GM11168 (cell line): Measurements from ENCODE around the gene S100A7.
"Not testable (repeated sequence)": the region's sequence is repeated elsewhere in the genome, so short reads cannot be mapped to it uniquely, and the experiment has no call there.

Source experiments
- in situ Hi-C: fragments of 300-500 bp; cut with MboI; formaldehyde crosslinking; loops from one replicate; pipeline ENCODE4 v1.12.0; 2022; ENCODE audit warnings: low sequenced_read_pairs; ENCODE audit not compliant: unreplicated experiment

Gene S100A7

DNA sequence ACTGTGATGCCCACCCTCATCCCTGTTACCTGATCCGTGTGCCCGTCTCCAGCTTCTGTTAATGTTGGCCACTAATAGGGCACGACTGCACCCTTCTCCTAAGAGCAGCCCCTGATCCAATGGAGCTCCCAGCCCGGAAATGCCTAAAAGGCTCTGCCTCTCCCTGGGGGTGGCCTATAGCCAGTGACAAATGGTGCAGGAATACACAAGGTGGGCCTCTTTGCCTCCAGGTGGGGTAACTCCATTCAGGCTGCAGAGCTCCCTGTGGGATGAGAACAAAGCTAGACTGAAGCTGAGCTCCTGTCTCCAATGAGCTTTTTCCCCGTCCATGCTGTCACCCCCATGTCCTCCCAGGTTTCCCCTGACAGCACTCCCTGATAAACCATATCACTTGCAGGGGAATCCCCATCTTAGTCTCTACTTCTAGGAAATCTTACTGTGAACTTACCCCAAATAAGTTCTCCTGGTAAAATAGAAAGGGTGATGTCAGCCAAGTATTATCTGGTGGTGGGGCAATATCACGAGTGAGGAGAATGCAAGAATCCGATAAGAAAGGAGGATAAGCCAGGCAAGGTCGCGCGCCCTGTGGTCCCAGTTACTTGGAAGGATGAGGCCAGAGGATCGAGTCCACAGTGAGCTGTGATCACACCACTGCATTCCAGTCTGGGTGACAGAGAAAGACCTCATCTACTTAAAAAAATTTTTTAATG, 25.6 kb downstream of the S100A7 start:
- in situ Hi-C loops = no loop called here

DNA sequence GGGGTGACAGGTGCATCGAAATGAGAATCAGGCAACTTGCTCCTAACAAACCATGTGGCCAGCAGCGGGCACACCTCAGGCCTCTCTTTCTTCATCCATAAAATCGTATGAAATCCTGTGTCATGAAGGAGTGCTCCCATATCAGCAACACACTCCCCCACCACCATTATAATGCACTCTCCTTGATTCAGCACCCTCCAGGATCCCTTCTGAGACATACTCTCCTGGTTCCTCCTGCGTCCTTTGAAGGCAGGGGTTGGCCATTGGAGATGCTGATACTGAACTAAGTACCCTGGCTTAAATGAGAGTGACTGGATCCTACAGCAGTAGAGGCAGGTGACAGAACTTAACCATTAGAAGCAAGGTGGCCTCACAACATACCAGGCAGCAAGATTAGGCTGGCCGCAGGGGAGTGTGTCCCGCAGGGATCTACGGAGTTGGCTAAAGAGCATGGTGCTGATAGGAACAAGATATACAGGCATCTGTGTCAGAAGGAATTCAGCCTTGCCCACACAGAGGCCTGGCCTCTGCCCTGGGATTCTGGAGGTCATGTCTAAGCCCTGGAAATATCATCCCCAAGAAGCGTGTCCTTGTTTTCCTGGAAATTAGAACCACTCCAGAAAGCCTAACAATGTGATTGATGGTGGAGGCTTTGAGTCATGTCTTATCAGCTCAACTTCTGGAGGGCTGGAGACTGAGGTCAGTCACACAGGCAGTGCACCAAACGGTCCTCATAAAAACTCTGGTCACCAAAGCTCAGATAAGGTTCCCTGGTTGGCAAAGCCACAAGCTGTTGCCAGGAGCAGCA, 27.4 kb downstream of the S100A7 start:
- in situ Hi-C loops = no loop called here

DNA sequence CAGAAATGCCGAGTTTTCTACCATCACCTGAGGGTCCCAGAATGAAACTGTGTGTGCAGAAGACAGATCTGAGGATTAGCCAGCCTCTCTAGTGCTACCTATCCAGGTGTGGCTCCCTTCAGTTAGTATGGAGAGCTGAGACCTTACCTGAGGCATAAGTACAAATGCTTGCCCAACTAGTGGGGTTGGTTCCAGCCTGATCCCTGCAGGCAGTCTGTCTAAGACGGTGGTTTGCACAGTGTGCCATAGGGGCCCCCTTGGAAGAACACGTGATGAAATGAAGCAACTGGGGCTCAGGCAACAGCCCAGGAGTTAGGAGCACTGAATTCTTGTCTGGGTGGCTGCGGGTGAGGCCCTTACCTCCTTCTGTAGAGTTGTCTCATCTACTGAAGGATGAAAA, 28.5 kb downstream of the S100A7 start:
- in situ Hi-C loops = no loop called here

DNA sequence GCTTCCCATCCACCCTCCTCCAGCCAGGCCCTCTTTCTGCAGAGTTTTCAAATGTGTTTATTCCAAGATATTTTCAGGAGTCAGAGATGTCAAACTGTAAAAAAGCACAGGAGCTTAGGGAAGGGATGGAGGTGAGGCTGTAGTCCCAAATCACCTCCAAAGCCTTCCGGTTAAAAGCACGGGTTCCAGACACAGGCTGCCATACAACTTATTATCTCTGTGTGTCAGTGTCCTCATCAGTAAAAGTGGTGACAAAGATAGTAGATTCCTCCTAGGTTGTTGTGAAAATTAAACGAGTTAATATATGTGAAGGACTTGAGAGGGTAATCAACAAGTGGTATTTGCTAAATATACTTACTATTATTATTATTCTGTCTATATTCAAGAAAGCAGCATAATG, 29.0 kb downstream of the S100A7 start:
- in situ Hi-C loops = no loop called here

DNA sequence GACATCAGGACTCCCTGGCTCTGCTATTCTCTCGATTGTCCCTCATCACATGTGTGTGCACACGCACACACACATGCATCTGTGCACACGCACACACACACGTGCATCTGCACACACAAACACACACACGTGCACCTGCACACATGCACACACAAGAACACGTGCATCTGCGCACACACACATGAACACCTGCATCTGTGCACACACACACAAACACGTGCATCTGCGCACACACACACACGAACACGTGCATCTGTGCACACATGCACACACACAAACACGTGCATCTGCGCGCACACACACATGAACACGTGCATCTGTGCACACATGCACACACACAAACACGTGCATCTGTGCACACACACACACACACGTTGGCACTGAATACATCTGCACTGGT, 29.4 kb downstream of the S100A7 start:
- in situ Hi-C loops = no loop called here

DNA sequence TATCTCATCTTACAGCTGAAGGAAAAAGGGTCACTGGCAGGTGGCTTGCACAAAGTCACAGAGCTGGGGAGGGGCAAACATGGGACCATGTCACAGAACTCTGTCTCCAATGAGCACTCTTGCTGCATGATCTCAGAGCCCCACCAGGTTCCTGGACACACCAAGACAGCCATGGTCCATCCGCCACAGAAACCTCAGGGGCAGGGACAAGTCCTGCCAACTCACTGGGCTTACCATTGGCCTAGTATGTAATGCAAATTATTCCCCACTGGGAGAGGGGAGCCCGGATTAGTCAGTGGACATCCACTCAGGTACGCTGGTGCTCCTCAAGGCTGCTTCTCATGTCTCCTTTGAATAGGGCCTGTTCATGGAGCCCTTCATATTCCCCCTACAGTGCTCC, 29.9 kb downstream of the S100A7 start:
- in situ Hi-C loops = no loop called here

DNA sequence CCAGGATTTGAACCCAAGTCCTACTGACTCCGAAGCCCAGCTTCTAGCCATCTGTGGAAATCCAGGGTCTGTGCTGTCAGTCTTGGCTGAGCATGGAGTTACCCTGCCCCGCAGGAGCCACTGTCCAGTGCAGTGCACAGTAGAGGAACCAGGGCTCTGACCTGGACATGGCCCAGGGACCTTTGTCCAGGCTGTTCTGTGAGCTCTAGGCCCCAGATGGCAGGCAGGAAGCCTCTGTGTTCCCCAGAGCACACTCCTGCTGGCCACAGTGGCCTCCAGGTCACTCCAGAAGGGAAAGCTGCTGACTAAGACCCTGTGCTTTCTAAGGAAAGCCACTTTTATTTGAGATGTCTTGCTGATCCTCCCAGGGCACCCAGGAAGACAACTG, 30.3 kb downstream of the S100A7 start:
- in situ Hi-C loops = no loop called here

DNA sequence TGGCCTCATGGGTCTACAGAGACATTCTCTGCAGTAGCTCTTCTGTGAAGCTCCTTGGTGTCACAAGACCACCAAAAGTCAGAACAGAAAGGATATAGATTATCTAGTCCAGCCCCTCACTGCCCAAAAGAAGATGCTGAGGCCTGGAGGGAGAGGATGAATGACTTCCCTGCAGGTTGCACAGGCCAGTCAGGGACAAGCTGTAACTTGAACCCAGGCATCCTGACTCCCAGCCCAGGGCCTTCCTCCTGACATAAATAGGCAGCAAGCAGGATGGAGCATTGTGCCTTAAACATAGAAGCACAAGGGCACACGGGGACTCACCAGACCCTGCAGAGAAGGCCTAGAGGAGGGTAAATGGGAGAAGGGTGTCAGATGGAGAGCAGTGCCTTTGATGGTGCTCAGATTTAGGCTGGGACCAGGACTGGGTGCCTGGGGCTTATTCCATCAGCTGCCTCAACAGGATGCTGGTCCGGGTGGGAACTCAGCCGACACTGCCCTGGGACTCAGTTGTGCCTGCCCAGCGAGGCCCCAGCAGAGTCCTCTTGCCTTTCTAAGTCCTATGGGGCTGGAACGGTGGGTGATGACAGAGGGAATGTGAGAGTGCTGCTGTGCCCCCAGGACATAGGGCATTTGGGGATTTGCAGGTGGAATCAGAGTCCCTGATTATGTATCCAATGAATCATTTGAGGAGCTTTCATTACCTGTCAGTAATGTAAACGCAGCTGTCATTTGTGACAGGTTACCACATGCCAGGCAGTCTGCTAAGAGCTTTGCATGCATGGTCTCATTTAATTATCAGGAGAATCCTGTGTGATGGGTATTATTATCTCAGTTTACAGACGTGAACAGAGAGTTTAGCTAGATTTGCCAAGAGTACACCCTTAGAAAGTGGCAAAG, 30.9 kb downstream of the S100A7 start:
- in situ Hi-C loops = no loop called here

DNA sequence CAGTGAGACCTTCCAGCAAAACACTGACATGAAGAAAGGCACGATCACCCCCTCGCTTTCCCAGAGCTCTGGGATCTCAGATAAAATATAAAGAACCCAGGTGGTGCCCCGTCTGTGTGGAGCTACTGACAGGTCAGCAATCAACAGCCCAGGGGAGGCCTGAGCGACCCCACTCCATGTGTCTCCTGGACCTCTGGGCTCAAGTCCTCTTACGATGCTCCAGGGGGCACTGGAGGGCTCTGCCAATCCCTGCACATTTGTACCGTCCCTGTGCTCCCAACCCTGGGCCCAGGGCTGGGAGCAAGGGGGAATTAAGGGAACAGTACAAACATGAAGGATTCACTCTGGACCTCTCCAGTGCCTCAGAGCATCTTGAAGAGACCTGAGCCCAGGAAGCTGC, 31.7 kb downstream of the S100A7 start:
- in situ Hi-C loops = no loop called here

DNA sequence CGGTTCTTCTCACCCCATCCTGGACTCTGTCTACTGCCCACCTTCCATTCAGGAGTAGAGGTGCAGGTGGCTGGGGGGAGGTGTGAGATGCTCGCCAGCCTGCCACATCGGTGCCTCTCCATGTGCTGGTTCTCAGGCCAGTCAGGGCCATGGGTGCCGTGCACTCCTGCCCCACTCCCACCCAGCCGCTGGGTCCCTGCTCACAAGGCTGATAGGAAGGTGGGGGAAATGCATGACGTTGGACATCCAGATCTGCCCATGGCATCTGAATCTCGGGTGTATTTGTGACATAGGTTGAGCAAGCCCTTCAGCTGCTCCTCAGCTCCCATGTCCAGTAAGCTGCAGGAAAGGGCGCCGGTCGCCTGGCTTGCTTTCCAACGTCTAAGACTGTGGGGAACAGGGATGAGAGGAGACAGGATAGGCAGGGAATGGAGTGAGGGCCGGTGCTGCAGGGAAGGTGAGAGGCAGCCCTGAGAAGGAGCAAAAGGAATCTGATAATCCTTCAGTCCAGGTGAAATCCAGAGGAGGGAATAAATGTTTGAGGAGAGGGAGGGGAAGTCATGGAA, 32.3 kb downstream of the S100A7 start:
- in situ Hi-C loops = no loop called here

DNA sequence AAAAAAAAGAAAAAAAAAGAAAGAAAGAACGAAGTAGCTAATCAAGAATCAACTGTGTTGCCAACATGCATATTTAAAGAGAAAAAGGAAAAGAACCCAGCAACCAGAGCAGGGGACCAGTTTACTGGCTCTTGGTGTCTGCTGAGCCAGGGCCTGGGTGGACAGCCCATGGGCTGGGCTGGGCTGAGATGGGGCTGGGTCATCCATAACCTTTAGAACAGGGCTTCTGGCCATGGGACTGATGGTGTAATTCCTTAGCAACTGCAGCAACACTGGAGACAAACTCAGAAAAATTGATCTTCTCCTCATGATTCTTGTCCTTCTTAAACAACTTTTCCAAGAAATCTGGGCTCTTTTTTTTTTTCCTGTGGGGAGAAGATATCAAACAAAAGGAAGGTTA, 33.6 kb downstream of the S100A7 start:
- in situ Hi-C loops = no loop called here

DNA sequence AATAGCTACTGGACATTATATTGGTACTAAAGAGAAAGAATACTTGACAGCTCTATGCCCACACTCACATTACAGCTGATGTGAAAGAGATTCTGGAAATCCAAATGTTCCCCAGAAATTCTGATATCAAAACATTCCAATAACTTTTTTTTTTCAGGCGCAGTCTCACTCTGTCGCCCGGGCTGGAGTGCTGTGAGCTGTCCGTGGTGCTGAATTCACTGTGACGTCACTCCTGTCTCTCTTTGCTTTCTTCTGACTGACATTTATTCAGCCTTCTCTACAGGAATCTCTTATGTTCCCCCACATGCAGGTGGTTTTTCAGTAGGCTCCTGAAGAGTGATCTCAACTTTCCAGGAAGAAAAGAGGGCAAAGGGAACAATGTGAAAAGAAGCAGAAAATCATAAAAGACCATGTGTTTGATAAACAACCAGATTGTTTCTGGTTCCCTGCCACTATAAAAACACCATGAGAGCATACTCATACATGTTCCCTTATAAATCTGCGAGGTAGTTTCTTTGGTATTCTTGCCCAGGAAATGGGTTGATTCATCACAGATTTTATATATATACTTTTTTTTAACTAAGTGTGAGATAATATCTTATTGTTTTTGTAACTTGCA, 37.9 kb downstream of the S100A7 start:
- in situ Hi-C loops = no loop called here

DNA sequence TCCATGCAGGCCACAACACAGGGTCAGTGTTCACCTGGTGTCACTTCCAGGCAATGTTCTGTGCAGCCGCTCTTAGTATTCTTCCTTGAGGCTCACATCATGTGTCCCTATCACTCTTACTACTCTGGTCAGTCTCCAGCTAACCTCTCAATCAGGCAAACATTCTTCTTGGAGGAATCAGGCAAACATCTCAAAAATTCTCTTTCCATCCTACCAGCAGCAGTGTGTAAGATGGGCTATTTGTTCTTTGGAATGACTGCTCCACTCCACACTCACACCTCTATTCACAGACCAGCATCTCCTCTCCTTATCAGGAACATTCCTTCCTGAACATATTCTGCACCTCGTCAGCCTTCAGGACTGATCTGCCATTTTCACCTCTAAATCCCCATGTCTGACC, 40.1 kb downstream of the S100A7 start:
- in situ Hi-C loops = no loop called here

DNA sequence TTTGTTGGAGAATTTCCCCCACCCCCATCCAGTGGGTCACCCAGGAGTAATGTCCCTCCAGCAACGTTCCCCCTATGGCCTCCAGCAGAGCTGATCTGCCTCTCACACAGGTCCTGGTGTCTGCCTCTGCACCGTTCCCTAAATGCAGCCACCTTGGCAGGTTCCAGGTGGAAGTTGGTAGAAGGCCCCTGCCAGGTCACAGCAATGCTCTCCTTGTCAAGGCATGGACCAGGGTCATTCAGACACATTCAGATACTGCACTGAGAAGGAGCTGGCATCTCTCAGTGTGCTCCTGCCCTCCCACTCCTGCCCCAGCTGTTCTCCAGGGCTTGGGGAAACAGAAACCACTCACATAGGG, 41.0 kb downstream of the S100A7 start:
- in situ Hi-C loops = not testable (repeated sequence)

DNA sequence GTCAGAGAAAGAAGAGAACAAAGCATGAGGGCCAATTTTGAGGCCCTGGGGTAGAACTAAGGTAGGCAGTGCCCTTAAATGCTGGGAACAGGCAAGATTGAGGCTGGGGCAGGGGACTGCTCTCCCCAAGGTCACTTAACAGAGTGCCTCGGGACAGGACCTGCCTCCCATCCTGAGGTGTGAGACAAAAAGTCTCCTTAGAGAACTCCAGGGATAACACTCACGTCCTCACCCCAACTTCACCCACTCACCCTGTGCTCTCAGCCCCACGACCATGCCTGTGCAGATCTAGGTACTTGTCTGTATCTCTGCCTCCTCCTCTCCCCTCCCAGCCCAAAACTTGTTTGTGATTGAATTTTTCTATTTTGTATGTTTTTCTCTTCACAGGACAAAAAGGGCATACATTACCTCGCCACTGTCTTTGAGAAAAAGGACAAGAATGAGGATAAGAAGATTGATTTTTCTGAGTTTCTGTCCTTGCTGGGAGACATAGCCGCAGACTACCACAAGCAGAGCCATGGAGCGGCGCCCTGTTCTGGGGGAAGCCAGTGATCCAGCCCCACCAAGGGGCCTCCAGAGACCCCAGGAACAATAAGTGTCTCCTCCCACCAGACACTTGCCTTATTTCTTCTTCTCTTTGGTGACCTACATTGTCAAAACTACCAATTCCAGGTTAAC, 41.6 kb downstream of the S100A7 start:
- in situ Hi-C loops = not testable (repeated sequence)

DNA sequence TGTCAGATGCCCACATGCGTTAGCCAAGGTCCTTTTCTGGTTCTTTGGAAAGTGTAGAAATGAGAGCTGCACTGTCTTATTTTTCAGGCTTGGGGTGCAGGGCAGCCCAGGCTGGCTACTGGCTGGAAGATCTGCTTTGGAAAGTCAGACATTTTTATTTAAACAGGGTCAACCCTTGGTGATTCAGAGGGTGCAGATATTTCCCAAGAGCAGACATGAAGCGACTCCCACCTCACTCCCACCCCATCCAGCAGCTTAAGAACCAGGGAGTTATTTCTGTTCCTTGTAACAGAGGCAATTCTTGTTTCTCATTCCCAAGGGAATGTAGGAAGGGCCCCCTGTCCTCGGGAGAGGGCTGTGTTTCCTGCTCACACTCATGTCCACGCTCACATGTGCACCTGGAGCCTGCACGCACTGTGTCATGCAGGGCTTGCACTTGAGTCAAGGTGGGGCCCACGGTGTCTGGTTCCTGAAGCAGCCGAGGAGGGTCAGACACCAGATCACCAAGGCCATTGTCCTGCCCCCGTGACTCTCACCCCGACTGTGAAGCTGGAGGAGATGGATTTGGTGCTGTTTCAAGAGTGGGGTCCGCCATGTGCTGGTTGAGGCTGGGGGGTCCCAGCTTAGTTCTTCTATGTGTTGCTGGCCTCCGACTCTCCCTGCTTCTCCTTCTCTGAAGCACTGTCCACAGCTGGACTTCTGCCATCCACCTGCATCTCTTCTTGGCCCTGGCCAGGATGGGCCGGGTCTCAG, 43.1 kb downstream of the S100A7 start:
- in situ Hi-C loops = no loop called here

DNA sequence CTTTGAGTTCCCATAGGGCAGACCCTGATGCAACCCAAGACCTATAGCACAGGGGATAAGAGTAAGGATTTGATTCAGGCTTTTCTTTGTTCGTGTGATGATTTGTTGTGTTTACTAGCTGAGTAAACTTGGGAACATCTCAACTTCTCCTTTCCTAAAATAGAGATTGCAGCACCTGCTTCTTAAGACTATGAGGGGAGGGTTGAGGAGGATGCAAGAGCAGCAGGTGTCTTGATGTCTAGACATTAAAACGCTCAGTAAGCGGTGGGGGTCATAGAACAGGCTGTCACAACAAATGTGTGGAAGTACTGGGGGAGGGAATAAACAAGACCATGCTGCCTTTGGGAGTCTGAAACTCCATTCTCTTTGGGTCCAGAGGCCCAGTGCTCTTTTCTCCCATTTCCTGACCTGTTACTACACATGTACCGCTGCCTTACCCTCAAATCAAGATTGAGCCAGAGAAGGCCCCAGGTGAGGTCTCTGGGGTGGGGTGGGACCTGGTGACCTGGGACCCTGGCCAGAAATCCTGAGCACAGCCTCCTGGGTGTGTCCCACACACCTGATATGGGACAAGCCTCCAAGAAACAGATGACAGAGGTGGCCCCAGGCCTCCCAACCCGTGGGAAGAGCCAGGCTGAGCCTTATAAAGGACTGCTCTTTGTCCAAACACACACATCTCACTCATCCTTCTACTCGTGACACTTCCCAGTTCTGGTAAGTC, 44.4 kb downstream of the S100A7 start, which contains the start of gene S100A7A:
Gene S100A7A, plus strand, starts transcription at position 671 of the 721 bp plus-strand sequence. CDS start 1,563 bp downstream, outside the sequence.
- in situ Hi-C loops = no loop called here

DNA sequence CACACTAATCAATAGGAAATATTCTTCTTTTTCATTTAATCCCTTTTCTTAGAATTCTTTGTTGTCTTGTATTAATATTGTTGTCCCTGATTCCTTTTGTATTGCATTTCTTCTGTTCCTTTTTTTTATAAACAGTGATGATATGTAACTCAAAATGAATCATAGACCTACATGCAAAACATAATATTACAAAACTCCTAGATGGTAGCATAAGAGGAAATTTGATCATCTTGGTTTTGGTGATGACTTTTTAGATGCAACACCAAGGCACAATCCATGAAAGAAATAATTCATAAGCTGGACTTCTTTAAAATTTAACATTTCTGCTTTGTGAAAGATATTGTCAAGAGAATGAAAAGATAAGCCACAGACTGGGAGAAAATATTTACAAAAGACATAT, 46.5 kb downstream of the S100A7 start:
- in situ Hi-C loops = not testable (repeated sequence)
